ENCODE results near the gene CHST9.

GRCh38 chr18:27202741-27203140 lies 17.6 kb upstream of the CHST9 start:
- TF ChIP-seq CTCF (IDR thresholded peaks at IDR 0.05) (no peak), POLR2A (IDR thresholded peaks at IDR 0.05) (no peak)
